ENCODE results near the gene PRLH.

The PRLH gene

GRCh38 chr2:237546876-237547395 is 19.4 kb upstream of the PRLH start:
- Histone ChIP-seq H3K27me3 (ENCODE audit: insufficient read depth, poor library complexity, severe bottlenecking) (peaks cover 4% of the 10 kb centered on the region), H3K27ac (replicated peaks) (no peak overlapping the region), H3K4me3 (replicated peaks; ENCODE audit: insufficient read depth, low read length) (no peak overlapping the region)
- DNase-seq (ENCODE audit: low read depth in 1 of 2, low spot score in 1 of 2): no peak
- TF ChIP-seq CTCF (IDR thresholded peaks at IDR 0.05; ENCODE audit: insufficient read depth, low read length) (no peak), POLR2AphosphoS5 (IDR thresholded peaks at IDR 0.05; ENCODE audit: low read depth) (no peak), GABPA (IDR thresholded peaks at IDR 0.05; ENCODE audit: low read depth) (no peak), SPI1 (IDR thresholded peaks at IDR 0.05; ENCODE audit: borderline replicate concordance, low read depth) (no peak), REST (IDR thresholded peaks at IDR 0.05; ENCODE audit: insufficient replicate concordance, low read depth) (no peak)

- Histone ChIP-seq H3K27me3 (ENCODE audit: insufficient read depth, poor library complexity, severe bottlenecking) (peaks cover 4% of the 10 kb centered on the region), H3K27ac (replicated peaks) (no peak overlapping the region), H3K4me3 (replicated peaks; ENCODE audit: insufficient read depth, low read length) (no peak overlapping the region)
- DNase-seq (ENCODE audit: low read depth in 1 of 2, low spot score in 1 of 2): no peak
- no peak for TF ChIP-seq SPI1 (IDR thresholded peaks at IDR 0.05; ENCODE audit: borderline replicate concordance, low read depth)
- peak; percentile 81 for TF ChIP-seq REST (IDR thresholded peaks at IDR 0.05; ENCODE audit: insufficient replicate concordance, low read depth)
These were observed 18.4 kb upstream of the PRLH start for GRCh38 chr2:237547841-237548416.

GRCh38 chr2:237549216-237549615 is 17.2 kb upstream of the PRLH start:
- DNase-seq (ENCODE audit: low read depth in 1 of 2, low spot score in 1 of 2): no peak

More at GRCh38 chr2:237549216-237549615, 17.2 kb upstream of the PRLH start:
- TF ChIP-seq CTCF (IDR thresholded peaks at IDR 0.05; ENCODE audit: insufficient read depth, low read length) (no peak), REST (IDR thresholded peaks at IDR 0.05; ENCODE audit: insufficient replicate concordance, low read depth) (no peak), GABPA (IDR thresholded peaks at IDR 0.05; ENCODE audit: low read depth) (no peak), SPI1 (IDR thresholded peaks at IDR 0.05; ENCODE audit: borderline replicate concordance, low read depth) (no peak), POLR2AphosphoS5 (IDR thresholded peaks at IDR 0.05; ENCODE audit: low read depth) (no peak)
- Histone ChIP-seq H3K27ac (replicated peaks) (no peak overlapping the region), H3K27me3 (ENCODE audit: insufficient read depth, poor library complexity, severe bottlenecking) (peaks cover 4% of the 10 kb centered on the region), H3K4me3 (replicated peaks; ENCODE audit: insufficient read depth, low read length) (no peak overlapping the region)

Data from HL-60 (cell line).